H1 (cell line): ENCODE measurements around the gene PKN3. TPM values are rescaled to one million over a fixed set of nuclear protein-coding genes. Genes with fewer than 3 reads are reported as not detected.
A peak's percentile ranks its signal among the peaks of the same experiment; 100 is the strongest.

ENCODE experiments used
- CHD7 ChIP-seq: fragments of 300-600 bp; sonication (generic); IDR thresholded peaks from 2 replicates; pipeline ENCODE4 v1.7.1; 2012; ENCODE audit warnings: low read length, moderate library complexity, mild to moderate bottlenecking, inconsistent platforms; ENCODE audit not compliant: insufficient replicate concordance
- KDM4A ChIP-seq: IDR thresholded peaks from one replicate; pipeline ENCODE4 v1.7.1; 2012; ENCODE audit warnings: low read depth, mild to moderate bottlenecking, moderate library complexity, low read length, inconsistent platforms; ENCODE audit not compliant: severe bottlenecking
- RAD21 ChIP-seq, 2 experiments: IDR thresholded peaks in 1 of 2; conservative IDR thresholded peaks in 1 of 2; 2 replicates each; pipeline ENCODE4 v1.6.1; 2011; ENCODE audit warnings: low read depth in 2 of 2, low read length in 2 of 2, improper control_type of control experiment in 1 of 2, inconsistent platforms in 1 of 2, mild to moderate bottlenecking in 1 of 2, moderate library complexity in 1 of 2
- TAF7 ChIP-seq: optimal IDR thresholded peaks from 2 replicates; pipeline ENCODE3; 2011; ENCODE audit warnings: low read depth, mild to moderate bottlenecking, inconsistent platforms, low read length, moderate library complexity, borderline replicate concordance
- TBP ChIP-seq: IDR thresholded peaks from 2 replicates; pipeline ENCODE4 v1.6.1; 2011; ENCODE audit warnings: low read depth, low read length, improper control_type of control experiment
- polyA plus RNA-seq, 7 experiments: library from polyadenylated mRNA; depleted of rRNA in 3 of 7; stranded (reverse) in 5 of 7; unstranded in 2 of 7; fragments of >200 nt in 5 of 7; fragments of 200-250 nt in 2 of 7; gene quantifications; 1 replicate in 5 of 7; 2 replicates in 1 of 7; 4 replicates in 1 of 7; pipeline versions ENCODE4 v1.2.1 to v1.2.3, GENCODE V29; 2011 to 2013; ENCODE audit warnings: missing spikeins in 2 of 7, mixed read lengths in 2 of 7
- total RNA-seq: library from RNA; stranded (reverse); fragmentation: NEBNext Ultra II Directional; extraction: Animal tissue kit (Norgen Biotek cat#: 25700); gene quantifications from 2 replicates; pipeline ENCODE4 v1.2.1, GENCODE V29; 2021

PKN3 gene
- total and polyA plus RNA-seq, 2 of the 8 experiments (the other 6 are each of a cell fraction or from before 2014, with no cell fraction given), result 15.7 to 16.3 TPM

DNA sequence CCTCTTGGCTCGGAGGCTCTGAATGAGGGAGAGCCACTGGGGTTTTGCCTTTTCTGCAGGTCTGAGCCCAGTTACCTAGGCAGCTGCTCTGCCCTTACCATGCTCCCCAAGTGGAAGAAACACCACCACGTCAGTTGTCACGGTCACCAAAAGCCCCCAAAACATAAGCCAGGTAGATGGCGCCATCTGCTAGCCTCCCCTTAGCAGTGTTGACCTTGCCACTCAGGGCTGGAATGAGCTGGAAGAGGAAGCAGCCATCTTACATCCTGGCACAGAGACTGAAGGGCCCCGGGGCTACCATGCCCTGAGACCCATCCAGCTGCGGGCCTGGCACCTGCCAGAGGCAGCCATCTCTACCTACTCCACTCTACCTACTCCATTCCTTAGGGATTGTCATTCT is 62.1 kb downstream of the PKN3 start (continued):
- peak; percentile 63 to 69 for TF ChIP-seq RAD21 (IDR thresholded peaks at IDR 0.05 in 1 of 2, conservative IDR thresholded peaks at IDR 0.05 in 1 of 2; ENCODE audit: low read depth in 2 of 2, low read length in 2 of 2)
- TF ChIP-seq KDM4A, result no peak
- no peak for TF ChIP-seq TAF7
- TF ChIP-seq TBP, result no peak
- no peak for TF ChIP-seq CHD7
